ENCODE measurements around the gene KCNQ1.
A peak's percentile ranks its signal among the peaks of the same experiment; 100 is the strongest.

KCNQ1 gene, protein sequence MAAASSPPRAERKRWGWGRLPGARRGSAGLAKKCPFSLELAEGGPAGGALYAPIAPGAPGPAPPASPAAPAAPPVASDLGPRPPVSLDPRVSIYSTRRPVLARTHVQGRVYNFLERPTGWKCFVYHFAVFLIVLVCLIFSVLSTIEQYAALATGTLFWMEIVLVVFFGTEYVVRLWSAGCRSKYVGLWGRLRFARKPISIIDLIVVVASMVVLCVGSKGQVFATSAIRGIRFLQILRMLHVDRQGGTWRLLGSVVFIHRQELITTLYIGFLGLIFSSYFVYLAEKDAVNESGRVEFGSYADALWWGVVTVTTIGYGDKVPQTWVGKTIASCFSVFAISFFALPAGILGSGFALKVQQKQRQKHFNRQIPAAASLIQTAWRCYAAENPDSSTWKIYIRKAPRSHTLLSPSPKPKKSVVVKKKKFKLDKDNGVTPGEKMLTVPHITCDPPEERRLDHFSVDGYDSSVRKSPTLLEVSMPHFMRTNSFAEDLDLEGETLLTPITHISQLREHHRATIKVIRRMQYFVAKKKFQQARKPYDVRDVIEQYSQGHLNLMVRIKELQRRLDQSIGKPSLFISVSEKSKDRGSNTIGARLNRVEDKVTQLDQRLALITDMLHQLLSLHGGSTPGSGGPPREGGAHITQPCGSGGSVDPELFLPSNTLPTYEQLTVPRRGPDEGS

GRCh38 chr11:2444821-2445745 lies at the start of gene KCNQ1:
KCNQ1 (plus strand) TSS chr11:2445008; CDS start chr11:2445099, 91 bp downstream.
- H3K27me3 ChIP-seq = peaks cover 0 to 37% (median 15%) of the 10 kb centered on the region in 11 experiments; a peak in 18 of 22 replicates
- H3K27ac ChIP-seq = peak within 1 kb of the TSS; percentile 34 to 78 (median 59); a peak in 20 of 22 replicates
- peak within 1 kb of the TSS; percentile 59 to 83 (median 76); a peak in 21 of 22 replicates for H3K9ac ChIP-seq
- H3K4me1 ChIP-seq = peaks cover 38 to 49% (median 44%) of the 10 kb centered on the region in 10 experiments
- TF ChIP-seq Cebpa-rat (IDR thresholded peaks at IDR 0.05) = no peak
- peak within 1 kb of the TSS; percentile 86 to 99 (median 97) for H3K4me2 ChIP-seq
- H3K36me3 ChIP-seq = no peaks in the 10 kb centered on the region
- no peaks in the 10 kb centered on the region for H3K9me3 ChIP-seq (replicated peaks in 1 of 11)
- H3K4me3 ChIP-seq = peak within 1 kb of the TSS; percentile 60 to 81 (median 70)
- H4K20me1 ChIP-seq = peaks cover 0 to 21% (median 2%) of the 10 kb centered on the region in 11 experiments; a peak in 9 of 22 replicates

- Histone ChIP-seq H3K4me3 (peak overlapping the region in 7 of 10 experiments; percentile 42 to 59 (median 51); a peak in 12 of 20 replicates), H3K27me3 (no peaks in the 10 kb centered on the region), H3K9me3 (replicated peaks in 1 of 11) (no peaks in the 10 kb centered on the region), H3K4me2 (peak overlapping the region in 10 of 11 experiments; percentile 86 to 99 (median 96); a peak in 19 of 22 replicates), H3K9ac (peak overlapping the region in 9 of 11 experiments; percentile 32 to 76 (median 67); a peak in 16 of 22 replicates), H4K20me1 (peaks cover 46 to 69% (median 62%) of the 10 kb centered on the region in 11 experiments), H3K4me1 (peaks cover 59 to 88% (median 77%) of the 10 kb centered on the region in 10 experiments), H3K27ac (peak overlapping the region in 8 of 11 experiments; percentile 48 to 80 (median 69); a peak in 16 of 22 replicates), H3K36me3 (peaks cover 43 to 77% (median 55%) of the 10 kb centered on the region in 11 experiments)
- no peak for TF ChIP-seq Cebpa-rat (IDR thresholded peaks at IDR 0.05)
These were observed 49.5 kb upstream of the KCNQ1 start for GRCh38 chr11:2395211-2395730.

GRCh38 chr11:2395856-2396255 lies 49.0 kb upstream of the KCNQ1 start:
- H3K9ac ChIP-seq = peak overlapping the region in 4 of 11 experiments; percentile 39 to 76 (median 60); a peak in 6 of 22 replicates
- H3K9me3 ChIP-seq (replicated peaks in 1 of 11) = no peaks in the 10 kb centered on the region
- peaks cover 43 to 75% (median 53%) of the 10 kb centered on the region in 11 experiments for H3K36me3 ChIP-seq
- peak overlapping the region in 2 of 11 experiments; percentile 43 to 78; a peak in 5 of 22 replicates for H3K27ac ChIP-seq
- H4K20me1 ChIP-seq = peaks cover 41 to 63% (median 56%) of the 10 kb centered on the region in 11 experiments
- H3K4me1 ChIP-seq = peaks cover 54 to 82% (median 71%) of the 10 kb centered on the region in 10 experiments
- H3K4me2 ChIP-seq = peak overlapping the region in 8 of 11 experiments; percentile 86 to 99 (median 97); a peak in 15 of 22 replicates
- no peak for TF ChIP-seq Cebpa-rat (IDR thresholded peaks at IDR 0.05)
- no peak overlapping the region for H3K4me3 ChIP-seq
- no peaks in the 10 kb centered on the region for H3K27me3 ChIP-seq

DNA sequence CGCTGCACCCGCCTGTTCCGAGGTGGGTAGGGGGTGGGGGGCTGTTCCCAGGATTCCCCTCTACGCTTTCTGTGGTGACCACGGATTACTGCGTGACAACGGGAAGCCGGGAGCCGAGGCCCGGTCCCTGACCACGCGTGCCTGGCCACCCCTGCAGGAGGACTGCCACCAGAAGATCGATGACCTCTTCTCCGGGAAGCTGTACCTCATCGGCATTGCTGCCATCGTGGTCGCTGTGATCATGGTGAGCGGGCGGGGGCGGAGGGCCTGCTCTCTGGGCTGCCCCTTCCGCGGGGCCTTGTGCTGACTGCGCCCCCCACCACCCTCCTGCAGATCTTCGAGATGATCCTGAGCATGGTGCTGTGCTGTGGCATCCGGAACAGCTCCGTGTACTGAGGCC lies 48.3 kb upstream of the KCNQ1 start:
- no peak for TF ChIP-seq Cebpa-rat (IDR thresholded peaks at IDR 0.05)
- H3K9ac ChIP-seq = peak overlapping the region in 1 of 11 experiments; percentile 76; a peak in 2 of 22 replicates
- H3K4me3 ChIP-seq = no peak overlapping the region
- H3K27me3 ChIP-seq = no peaks in the 10 kb centered on the region
- peaks cover 34 to 62% (median 50%) of the 10 kb centered on the region in 11 experiments for H4K20me1 ChIP-seq
- H3K9me3 ChIP-seq (replicated peaks in 1 of 11) = no peaks in the 10 kb centered on the region
- H3K27ac ChIP-seq = 0 out of 22 replicates have a peak overlapping the region, but pooled peaks of 2 of the 11 experiments have one; percentile 4 to 34
- peaks cover 48 to 78% (median 67%) of the 10 kb centered on the region in 10 experiments for H3K4me1 ChIP-seq
- peaks cover 40 to 69% (median 49%) of the 10 kb centered on the region in 11 experiments for H3K36me3 ChIP-seq
- peak overlapping the region in 4 of 11 experiments; percentile 86 to 97 (median 96); a peak in 6 of 22 replicates for H3K4me2 ChIP-seq

- H3K4me2 ChIP-seq = no peak overlapping the region
- peaks cover 48 to 78% (median 67%) of the 10 kb centered on the region in 10 experiments for H3K4me1 ChIP-seq
- no peaks in the 10 kb centered on the region for H3K9me3 ChIP-seq (replicated peaks in 1 of 11)
- peaks cover 38 to 66% (median 46%) of the 10 kb centered on the region in 11 experiments for H3K36me3 ChIP-seq
- H3K9ac ChIP-seq = peak overlapping the region in 2 of 11 experiments; percentile 52 to 76; a peak in 2 of 22 replicates
- H3K4me3 ChIP-seq = no peak overlapping the region
- no peak for TF ChIP-seq Cebpa-rat (IDR thresholded peaks at IDR 0.05)
- H3K27me3 ChIP-seq = no peaks in the 10 kb centered on the region
- H4K20me1 ChIP-seq = peaks cover 29 to 62% (median 45%) of the 10 kb centered on the region in 11 experiments
- 0 out of 22 replicates have a peak overlapping the region, but pooled peaks of 1 of the 11 experiments have one; percentile 34 for H3K27ac ChIP-seq
These were observed 47.8 kb upstream of the KCNQ1 start for GRCh38 chr11:2397005-2397404.

DNA sequence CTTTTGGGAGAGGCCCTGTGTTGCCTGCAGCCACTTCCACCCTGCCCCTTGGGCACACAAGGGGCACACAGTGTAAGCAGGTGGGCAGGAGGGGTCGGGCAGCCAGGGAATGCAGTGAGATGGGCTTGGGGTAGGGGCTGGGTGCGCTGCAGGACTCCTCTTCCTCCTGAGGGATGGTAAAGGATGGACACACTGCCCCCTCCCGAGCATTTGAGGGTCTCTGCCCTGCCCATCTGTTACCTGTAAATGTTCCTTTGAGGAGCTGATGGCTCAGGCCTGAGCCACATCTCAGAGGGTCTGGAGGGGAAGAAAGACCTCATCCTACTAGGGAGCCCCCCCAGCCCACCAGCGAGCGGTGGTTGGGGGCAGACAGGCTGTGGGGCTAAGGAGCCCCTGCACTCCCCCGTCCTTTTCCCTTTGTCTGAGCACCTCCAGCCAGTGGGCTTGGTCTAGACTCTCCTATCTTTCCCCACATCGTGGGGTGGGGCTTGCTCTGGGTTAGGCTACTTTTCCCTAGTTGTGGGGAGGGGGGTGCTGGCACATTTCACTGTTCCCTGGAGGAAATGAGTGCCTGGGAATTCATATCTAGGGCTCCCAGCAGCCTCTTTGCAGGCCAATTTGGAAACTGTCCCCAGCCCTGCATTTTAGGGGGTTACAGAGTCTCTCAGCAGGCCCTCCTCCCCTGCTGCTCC lies 46.0 kb upstream of the KCNQ1 start:
- Histone ChIP-seq H3K9me3 (replicated peaks in 1 of 11) (no peaks in the 10 kb centered on the region), H3K27me3 (no peaks in the 10 kb centered on the region), H3K27ac (peak overlapping the region; percentile 70 to 95 (median 86); a peak in 21 of 22 replicates), H3K4me1 (peaks cover 34 to 63% (median 54%) of the 10 kb centered on the region in 10 experiments), H3K4me2 (peak overlapping the region; percentile 89 to 99 (median 96)), H4K20me1 (peaks cover 11 to 59% (median 28%) of the 10 kb centered on the region in 11 experiments), H3K9ac (peak overlapping the region; percentile 78 to 90 (median 85)), H3K4me3 (peak overlapping the region in 7 of 10 experiments; percentile 62 to 82 (median 70); a peak in 12 of 20 replicates), H3K36me3 (peaks cover 46 to 67% (median 57%) of the 10 kb centered on the region in 11 experiments)
- no peak for TF ChIP-seq Cebpa-rat (IDR thresholded peaks at IDR 0.05)

DNA sequence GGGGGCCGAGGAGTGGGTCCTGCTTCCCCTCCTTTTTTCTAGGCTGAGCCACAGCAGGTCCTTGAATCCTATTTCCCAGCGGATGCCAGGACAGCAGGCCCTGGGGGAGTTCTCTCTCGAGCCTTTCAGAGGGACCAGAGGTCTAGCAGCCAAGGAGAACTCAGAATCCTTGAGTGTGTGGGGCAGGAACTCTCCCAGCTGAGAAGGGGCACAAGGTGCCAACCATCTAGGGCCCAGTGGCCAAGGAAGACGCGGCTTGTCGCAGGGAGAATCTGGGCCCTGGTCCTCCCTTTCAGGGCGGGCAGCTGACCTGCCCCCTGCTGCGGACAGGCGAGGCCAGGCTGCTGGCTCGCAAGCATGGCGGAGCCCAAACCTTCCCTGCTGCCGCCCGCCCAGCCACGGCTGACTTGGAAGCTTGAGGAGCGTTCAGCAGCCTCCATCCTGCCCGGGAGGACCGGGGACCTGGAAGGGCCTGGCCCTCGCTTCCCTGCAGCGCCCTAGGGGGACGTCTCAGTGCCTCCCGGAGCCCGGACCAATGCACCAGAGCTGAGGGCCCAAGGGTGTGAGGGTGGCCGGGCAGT lies 45.2 kb upstream of the KCNQ1 start:
- peaks cover 3 to 59% (median 20%) of the 10 kb centered on the region in 11 experiments; a peak in 18 of 22 replicates for H4K20me1 ChIP-seq
- no peak for TF ChIP-seq Cebpa-rat (IDR thresholded peaks at IDR 0.05)
- H3K36me3 ChIP-seq = peaks cover 50 to 72% (median 63%) of the 10 kb centered on the region in 11 experiments
- no peaks in the 10 kb centered on the region for H3K9me3 ChIP-seq (replicated peaks in 1 of 11)
- peak overlapping the region; percentile 70 to 95 (median 86) for H3K27ac ChIP-seq
- peaks cover 27 to 56% (median 46%) of the 10 kb centered on the region in 10 experiments for H3K4me1 ChIP-seq
- no peaks in the 10 kb centered on the region for H3K27me3 ChIP-seq
- peak overlapping the region; percentile 78 to 90 (median 85) for H3K9ac ChIP-seq
- peak overlapping the region; percentile 89 to 99 (median 96) for H3K4me2 ChIP-seq
- H3K4me3 ChIP-seq = peak overlapping the region; percentile 58 to 82 (median 68)
